ENCODE measurements around the gene PRSS22.

- no peak for TF ChIP-seq CTCF (IDR thresholded peaks at IDR 0.05)
- no peak for TF ChIP-seq EP300 (IDR thresholded peaks at IDR 0.05)
- peak; percentile 33 to 57 for TF ChIP-seq POLR2AphosphoS5 (IDR thresholded peaks at IDR 0.05)
- no peak for TF ChIP-seq POLR2A (IDR thresholded peaks at IDR 0.05; ENCODE audit: low read depth)
Observed at GRCh38 chr16:2881783-2882649, 24.0 kb upstream of the PRSS22 start.

All from esophagus muscularis mucosa (tissue), 4 donors.